ENCODE measurements around the gene FAM168A.

- TF ChIP-seq CTCF (IDR thresholded peaks at IDR 0.05 in 8 of 11, conservative IDR thresholded peaks at IDR 0.05 in 3 of 11) (no peak), POLR2AphosphoS5 (IDR thresholded peaks at IDR 0.05) (no peak)
These were observed 90.8 kb downstream of the FAM168A start for GRCh38 chr11:73507086-73507485.

All from spleen (tissue), 7 donors.